HEK293 (cell line): ENCODE results near the gene MYOF.

Experiments
- BCL6B ChIP-seq: fragments of 450-650 bp; formaldehyde crosslinking; IDR thresholded peaks from 2 replicates; pipeline ENCODE4 v1.5.1; 2017; ENCODE audit warnings: missing biosample characterization, missing genetic modification characterization
- GFI1B ChIP-seq: fragments of 450-650 bp; formaldehyde crosslinking; IDR thresholded peaks from 2 replicates; pipeline ENCODE4 v1.5.1; 2016; ENCODE audit warnings: missing biosample characterization, missing genetic modification characterization
- GLI4 ChIP-seq: fragments of 450-650 bp; formaldehyde crosslinking; IDR thresholded peaks from 2 replicates; pipeline ENCODE4 v1.5.1; 2016; ENCODE audit warnings: missing biosample characterization, missing genetic modification characterization
- GLIS2 ChIP-seq: fragments of 450-650 bp; formaldehyde crosslinking; IDR thresholded peaks from 2 replicates; pipeline ENCODE4 v1.5.1; 2016; ENCODE audit warnings: missing biosample characterization, missing genetic modification characterization
- HOXC10 ChIP-seq: sonication (generic); formaldehyde crosslinking; IDR thresholded peaks from 2 replicates; pipeline ENCODE4 v1.8.1; 2023; ENCODE audit warnings: mild to moderate bottlenecking, missing genetic modification reagents
- HOXD13 ChIP-seq: sonication (generic); formaldehyde crosslinking; IDR thresholded peaks from 2 replicates; pipeline ENCODE4 v1.8.0; 2022; ENCODE audit warnings: missing genetic modification reagents, borderline replicate concordance
- KLF1 ChIP-seq: fragments of 450-650 bp; formaldehyde crosslinking; IDR thresholded peaks from 2 replicates; pipeline ENCODE4 v1.5.1; 2016; ENCODE audit warnings: missing biosample characterization, missing genetic modification characterization
- KLF16 ChIP-seq: fragments of 450-650 bp; formaldehyde crosslinking; IDR thresholded peaks from 2 replicates; pipeline ENCODE4 v1.5.1; 2017; ENCODE audit warnings: missing biosample characterization, missing genetic modification characterization
- KLF17 ChIP-seq: fragments of 450-650 bp; formaldehyde crosslinking; IDR thresholded peaks from 2 replicates; pipeline ENCODE4 v1.5.1; 2016; ENCODE audit warnings: missing biosample characterization, missing genetic modification characterization
- PBX3 ChIP-seq: sonication (generic); formaldehyde crosslinking; IDR thresholded peaks from 2 replicates; pipeline ENCODE4 v1.8.1; 2022; ENCODE audit warnings: mild to moderate bottlenecking, moderate library complexity, missing genetic modification reagents
- PRDM1 ChIP-seq: fragments of 450-650 bp; formaldehyde crosslinking; IDR thresholded peaks from 2 replicates; pipeline ENCODE4; 2016; ENCODE audit warnings: missing biosample characterization, missing genetic modification characterization
- REPIN1 ChIP-seq: fragments of 450-650 bp; formaldehyde crosslinking; IDR thresholded peaks from 2 replicates; pipeline ENCODE4 v1.5.1; 2017; ENCODE audit warnings: missing biosample characterization, missing genetic modification characterization, low read depth
- SCRT2 ChIP-seq: fragments of 450-650 bp; formaldehyde crosslinking; IDR thresholded peaks from 2 replicates; pipeline ENCODE4 v1.5.1; 2016; ENCODE audit warnings: missing biosample characterization, missing genetic modification characterization
- SETDB1 ChIP-seq: IDR thresholded peaks from one replicate; pipeline ENCODE4 v1.6.1; 2017; ENCODE audit warnings: mild to moderate bottlenecking, low read length, moderate library complexity, mixed read lengths; ENCODE audit not compliant: insufficient read length
- SP3 ChIP-seq: fragments of 450-650 bp; formaldehyde crosslinking; IDR thresholded peaks from 2 replicates; pipeline ENCODE4 v1.5.1; 2016; ENCODE audit warnings: missing biosample characterization, missing genetic modification characterization
- SP7 ChIP-seq: fragments of 450-650 bp; formaldehyde crosslinking; IDR thresholded peaks from 2 replicates; pipeline ENCODE4 v1.5.1; 2016; ENCODE audit warnings: missing biosample characterization, missing genetic modification characterization
- ZBTB17 ChIP-seq: fragments of 450-650 bp; formaldehyde crosslinking; IDR thresholded peaks from 2 replicates; pipeline ENCODE4 v1.5.1; 2016; ENCODE audit warnings: missing biosample characterization, missing genetic modification characterization
- ZBTB8A ChIP-seq: fragments of 450-650 bp; formaldehyde crosslinking; IDR thresholded peaks from 2 replicates; pipeline ENCODE4 v1.5.1; 2016; ENCODE audit warnings: missing biosample characterization, missing genetic modification characterization
- ZNF133 ChIP-seq: fragments of 450-650 bp; formaldehyde crosslinking; IDR thresholded peaks from 2 replicates; pipeline ENCODE4 v1.5.1; 2016; ENCODE audit warnings: missing biosample characterization, missing genetic modification characterization
- ZNF157 ChIP-seq: fragments of 450-650 bp; formaldehyde crosslinking; IDR thresholded peaks from 2 replicates; pipeline ENCODE4 v1.5.1; 2016; ENCODE audit warnings: missing biosample characterization, missing genetic modification characterization
- ZNF174 ChIP-seq: fragments of 450-650 bp; formaldehyde crosslinking; IDR thresholded peaks from 2 replicates; pipeline ENCODE4 v1.5.0; 2017; ENCODE audit warnings: missing biosample characterization, mild to moderate bottlenecking, missing genetic modification characterization
- ZNF23 ChIP-seq: fragments of 450-650 bp; formaldehyde crosslinking; IDR thresholded peaks from 2 replicates; pipeline ENCODE4 v1.5.1; 2016; ENCODE audit warnings: missing biosample characterization, missing genetic modification characterization, borderline replicate concordance
- ZNF324 ChIP-seq: fragments of 450-650 bp; formaldehyde crosslinking; IDR thresholded peaks from 2 replicates; pipeline ENCODE4 v1.5.1; 2016; ENCODE audit warnings: missing biosample characterization, missing genetic modification characterization
- ZNF341 ChIP-seq: fragments of 450-650 bp; formaldehyde crosslinking; IDR thresholded peaks from 2 replicates; pipeline ENCODE4; 2016; ENCODE audit warnings: low read depth, missing biosample characterization, missing genetic modification characterization
- ZNF391 ChIP-seq: fragments of 450-650 bp; formaldehyde crosslinking; IDR thresholded peaks from 2 replicates; pipeline ENCODE4 v1.5.1; 2016; ENCODE audit warnings: low read depth, missing biosample characterization, missing genetic modification characterization, borderline replicate concordance
- ZNF404 ChIP-seq: fragments of 450-650 bp; formaldehyde crosslinking; IDR thresholded peaks from 2 replicates; pipeline ENCODE4 v1.5.1; 2017; ENCODE audit warnings: missing biosample characterization, missing genetic modification characterization
- ZNF48 ChIP-seq: fragments of 450-650 bp; formaldehyde crosslinking; IDR thresholded peaks from 2 replicates; pipeline ENCODE4 v1.5.1; 2016; ENCODE audit warnings: missing biosample characterization, missing genetic modification characterization
- ZNF544 ChIP-seq: fragments of 450-650 bp; formaldehyde crosslinking; IDR thresholded peaks from 2 replicates; pipeline ENCODE4 v1.5.0; 2017; ENCODE audit warnings: missing biosample characterization, missing genetic modification characterization
- ZNF580 ChIP-seq: fragments of 450-650 bp; formaldehyde crosslinking; IDR thresholded peaks from 2 replicates; pipeline ENCODE4 v1.5.1; 2016; ENCODE audit warnings: missing biosample characterization, missing genetic modification characterization
- ZNF670 ChIP-seq: fragments of 450-650 bp; formaldehyde crosslinking; IDR thresholded peaks from 2 replicates; pipeline ENCODE4 v1.5.1; 2016; ENCODE audit warnings: missing biosample characterization, missing genetic modification characterization, low read depth
- ZNF785 ChIP-seq: fragments of 450-650 bp; formaldehyde crosslinking; IDR thresholded peaks from 2 replicates; pipeline ENCODE4 v1.5.1; 2016; ENCODE audit warnings: missing biosample characterization, missing genetic modification characterization
- ZNF791 ChIP-seq: fragments of 450-650 bp; formaldehyde crosslinking; IDR thresholded peaks from 2 replicates; pipeline ENCODE4 v1.5.1; 2016; ENCODE audit warnings: missing biosample characterization, missing genetic modification characterization
- TF ChIP-seq, protein P1 (sequence below): fragments of 450-650 bp; formaldehyde crosslinking; IDR thresholded peaks from 2 replicates; pipeline ENCODE4 v1.5.1; 2016; ENCODE audit warnings: missing biosample characterization, missing genetic modification characterization
- TF ChIP-seq, protein P2 (sequence below): fragments of 450-650 bp; formaldehyde crosslinking; optimal IDR thresholded peaks from 2 replicates; pipeline ENCODE3; 2016; ENCODE audit warnings: missing biosample characterization, mild to moderate bottlenecking, missing genetic modification characterization

Gene MYOF

GRCh38 chr10:93482145-93482834 is at the start of gene MYOF (continued):
- TF ChIP-seq GLI4 (tag by site-specific recombination), result no peak
- TF ChIP-seq ZNF670 (tag by site-specific recombination), result no peak
- TF ChIP-seq, protein P1, sequence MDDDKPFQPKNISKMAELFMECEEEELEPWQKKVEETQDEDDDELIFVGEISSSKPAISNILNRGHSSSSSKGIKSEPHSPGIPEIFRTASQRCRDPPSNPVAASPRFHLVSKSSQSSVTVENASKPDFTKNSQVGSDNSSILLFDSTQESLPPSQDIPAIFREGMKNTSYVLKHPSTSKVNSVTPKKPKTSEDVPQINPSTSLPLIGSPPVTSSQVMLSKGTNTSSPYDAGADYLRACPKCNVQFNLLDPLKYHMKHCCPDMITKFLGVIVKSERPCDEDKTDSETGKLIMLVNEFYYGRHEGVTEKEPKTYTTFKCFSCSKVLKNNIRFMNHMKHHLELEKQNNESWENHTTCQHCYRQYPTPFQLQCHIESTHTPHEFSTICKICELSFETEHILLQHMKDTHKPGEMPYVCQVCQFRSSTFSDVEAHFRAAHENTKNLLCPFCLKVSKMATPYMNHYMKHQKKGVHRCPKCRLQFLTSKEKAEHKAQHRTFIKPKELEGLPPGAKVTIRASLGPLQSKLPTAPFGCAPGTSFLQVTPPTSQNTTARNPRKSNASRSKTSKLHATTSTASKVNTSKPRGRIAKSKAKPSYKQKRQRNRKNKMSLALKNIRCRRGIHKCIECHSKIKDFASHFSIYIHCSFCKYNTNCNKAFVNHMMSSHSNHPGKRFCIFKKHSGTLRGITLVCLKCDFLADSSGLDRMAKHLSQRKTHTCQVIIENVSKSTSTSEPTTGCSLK (tag by site-specific recombination), result no peak
- peak; percentile 17; the same call in 1 of the 2 replicates for TF ChIP-seq ZNF580 (tag by site-specific recombination)
- TF ChIP-seq ZNF324 (tag by site-specific recombination), result no peak
- TF ChIP-seq ZNF544 (tag by site-specific recombination), result no peak
- TF ChIP-seq PRDM1, result peak; percentile 93
- TF ChIP-seq ZNF785 (tag by site-specific recombination), result no peak
- TF ChIP-seq GFI1B (tag by site-specific recombination), result no peak
- no peak for TF ChIP-seq ZNF23 (tag by site-specific recombination)
- no peak for TF ChIP-seq ZNF341 (tag by site-specific recombination)
- TF ChIP-seq KLF17 (tag by site-specific recombination), result 0 out of 2 replicates have a peak, but pooled peaks have one; percentile 26
- TF ChIP-seq SCRT2 (tag by site-specific recombination), result no peak
- no peak for TF ChIP-seq ZNF174
- no peak for TF ChIP-seq BCL6B (tag by site-specific recombination)
- no peak for TF ChIP-seq REPIN1 (tag by site-specific recombination)
- no peak for TF ChIP-seq SETDB1
- no peak for TF ChIP-seq PBX3
- 0 out of 2 replicates have a peak, but pooled peaks have one; percentile 41 for TF ChIP-seq KLF16
- TF ChIP-seq ZBTB17 (tag by site-specific recombination), result peak; percentile 74
- no peak for TF ChIP-seq GLIS2 (tag by site-specific recombination)
- TF ChIP-seq SP7 (tag by site-specific recombination), result peak; percentile 54; the same call in 1 of the 2 replicates
- TF ChIP-seq ZNF791 (tag by site-specific recombination), result no peak
- TF ChIP-seq SP3 (tag by site-specific recombination), result peak; percentile 22; the same call in 1 of the 2 replicates
- TF ChIP-seq KLF1 (tag by site-specific recombination), result no peak
- TF ChIP-seq ZNF391 (tag by site-specific recombination), result no peak
- TF ChIP-seq ZNF404 (tag by site-specific recombination), result no peak
- TF ChIP-seq HOXD13 (CRISPR knock-in tag), result 0 out of 2 replicates have a peak, but pooled peaks have one; percentile 36
- no peak for TF ChIP-seq HOXC10
- TF ChIP-seq ZNF133, result no peak
- TF ChIP-seq, protein P2, sequence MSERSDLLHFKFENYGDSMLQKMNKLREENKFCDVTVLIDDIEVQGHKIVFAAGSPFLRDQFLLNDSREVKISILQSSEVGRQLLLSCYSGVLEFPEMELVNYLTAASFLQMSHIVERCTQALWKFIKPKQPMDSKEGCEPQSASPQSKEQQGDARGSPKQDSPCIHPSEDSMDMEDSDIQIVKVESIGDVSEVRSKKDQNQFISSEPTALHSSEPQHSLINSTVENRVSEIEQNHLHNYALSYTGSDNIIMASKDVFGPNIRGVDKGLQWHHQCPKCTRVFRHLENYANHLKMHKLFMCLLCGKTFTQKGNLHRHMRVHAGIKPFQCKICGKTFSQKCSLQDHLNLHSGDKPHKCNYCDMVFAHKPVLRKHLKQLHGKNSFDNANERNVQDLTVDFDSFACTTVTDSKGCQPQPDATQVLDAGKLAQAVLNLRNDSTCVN (tag by site-specific recombination), result no peak
- no peak for TF ChIP-seq ZNF48 (tag by site-specific recombination)
- TF ChIP-seq ZBTB8A (tag by site-specific recombination), result no peak
- no peak for TF ChIP-seq ZNF157 (tag by site-specific recombination)
